DOHH2 (cell line): ENCODE results near the gene WNT10A.

ENCODE experiments used
- H3F3A ChIP-seq: fragments of 200-600 bp; sonication (generic), shearing (Covaris generic); 2 replicates; pipeline ENCODE4 v1.6.0; 2016; ENCODE audit warnings: antibody characterized with exemption, mild to moderate bottlenecking; ENCODE audit not compliant: control insufficient read depth, insufficient read depth
- H3K27ac ChIP-seq: fragments of 200-600 bp; sonication (generic); 2 replicates; pipeline ENCODE4 v1.5.1; 2014; ENCODE audit warnings: low read depth, mild to moderate bottlenecking, low read length, moderate library complexity
- H3K27me3 ChIP-seq: fragments of 200-600 bp; sonication (generic); 2 replicates; pipeline ENCODE4 v1.6.1; 2014; ENCODE audit warnings: mild to moderate bottlenecking, low read length, mixed read lengths; ENCODE audit not compliant: control insufficient read depth
- H3K36me3 ChIP-seq: fragments of 200-600 bp; sonication (generic); 2 replicates; pipeline ENCODE4 v1.6.1; 2014; ENCODE audit warnings: mild to moderate bottlenecking, low read length, moderate library complexity, mixed read lengths; ENCODE audit not compliant: control insufficient read depth
- H3K4me1 ChIP-seq: fragments of 200-600 bp; sonication (generic); 2 replicates; pipeline ENCODE4 v1.6.1; 2014; ENCODE audit warnings: mild to moderate bottlenecking, low read length, mixed read lengths; ENCODE audit not compliant: control insufficient read depth
- H3K4me2 ChIP-seq: fragments of 200-600 bp; sonication (generic); 2 replicates; pipeline ENCODE4 v1.6.0; 2014; ENCODE audit warnings: mild to moderate bottlenecking, low read length, moderate library complexity
- H3K4me3 ChIP-seq: fragments of 200-600 bp; sonication (generic); 2 replicates; pipeline ENCODE4 v1.5.1; 2014; ENCODE audit warnings: mild to moderate bottlenecking, low read length, mixed read lengths
- H3K79me2 ChIP-seq: fragments of 200-600 bp; sonication (generic); 2 replicates; pipeline ENCODE4 v1.6.1; 2014; ENCODE audit warnings: mild to moderate bottlenecking, low read length, mixed read lengths; ENCODE audit not compliant: control insufficient read depth
- H3K9me2 ChIP-seq: fragments of 200-600 bp; sonication (generic); replicated peaks from 2 replicates; pipeline ENCODE4 v1.6.1; 2014; ENCODE audit warnings: mild to moderate bottlenecking, low read length, mixed read lengths; ENCODE audit not compliant: control insufficient read depth
- H3K9me3 ChIP-seq: fragments of 200-600 bp; sonication (generic); 2 replicates; pipeline ENCODE4 v1.6.1; 2014; ENCODE audit warnings: antibody characterized with exemption, low read length, mixed read lengths; ENCODE audit not compliant: control insufficient read depth, insufficient read depth
- H4K20me1 ChIP-seq: fragments of 200-600 bp; sonication (generic); 2 replicates; pipeline ENCODE4 v1.6.0; 2014; ENCODE audit warnings: low read depth, mild to moderate bottlenecking, antibody characterized with exemption, low read length, moderate library complexity; ENCODE audit not compliant: control insufficient read depth, insufficient read depth
- EZH2phosphoT487 ChIP-seq: fragments of 200-600 bp; sonication (generic); IDR thresholded peaks from 2 replicates; pipeline ENCODE4 v1.6.1; 2017; ENCODE audit warnings: borderline replicate concordance, mild to moderate bottlenecking, antibody characterized with exemption, low read length, moderate library complexity, mixed read lengths
- TF ChIP-seq, protein P1 (sequence below): fragments of 200-600 bp; sonication (generic); IDR thresholded peaks from one replicate; pipeline ENCODE4 v1.5.1; 2014; ENCODE audit warnings: antibody characterized with exemption, mild to moderate bottlenecking, low read depth, low read length; ENCODE audit not compliant: poor library complexity, severe bottlenecking

Gene WNT10A

DNA sequence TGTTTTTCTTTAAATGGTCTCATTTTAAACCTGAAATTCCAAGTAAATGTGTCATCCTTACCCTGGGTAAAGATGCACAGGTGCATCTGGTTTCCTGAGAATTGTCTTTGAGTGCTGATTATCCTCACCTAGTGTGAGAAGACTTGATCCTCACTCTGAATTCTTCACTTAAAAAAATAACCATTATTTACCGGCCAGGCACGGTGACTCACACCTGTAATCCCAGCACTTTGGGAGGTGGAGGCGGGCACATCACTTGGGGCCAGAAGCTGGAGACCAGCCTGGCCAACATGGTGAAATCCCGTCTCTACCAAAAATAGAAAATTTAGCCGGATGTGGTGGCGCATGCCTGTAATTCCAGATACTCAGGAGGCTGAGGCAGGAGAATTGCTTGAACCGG is 30.9 kb upstream of the WNT10A start:
- Histone ChIP-seq H3K9me2 (no peaks in the 10 kb centered on the region), H3K4me3 (no peak overlapping the region), H4K20me1 (no peaks in the 10 kb centered on the region), H3F3A (0 out of 2 replicates have a peak, but pooled peaks cover 4% of the 10 kb centered on the region), H3K27me3 (peaks cover 16% of the 10 kb centered on the region), H3K4me2 (no peak overlapping the region), H3K36me3 (no peaks in the 10 kb centered on the region), H3K4me1 (no peaks in the 10 kb centered on the region), H3K9me3 (no peaks in the 10 kb centered on the region), H3K27ac (no peak overlapping the region), H3K79me2 (no peaks in the 10 kb centered on the region)
- TF ChIP-seq, protein P1, sequence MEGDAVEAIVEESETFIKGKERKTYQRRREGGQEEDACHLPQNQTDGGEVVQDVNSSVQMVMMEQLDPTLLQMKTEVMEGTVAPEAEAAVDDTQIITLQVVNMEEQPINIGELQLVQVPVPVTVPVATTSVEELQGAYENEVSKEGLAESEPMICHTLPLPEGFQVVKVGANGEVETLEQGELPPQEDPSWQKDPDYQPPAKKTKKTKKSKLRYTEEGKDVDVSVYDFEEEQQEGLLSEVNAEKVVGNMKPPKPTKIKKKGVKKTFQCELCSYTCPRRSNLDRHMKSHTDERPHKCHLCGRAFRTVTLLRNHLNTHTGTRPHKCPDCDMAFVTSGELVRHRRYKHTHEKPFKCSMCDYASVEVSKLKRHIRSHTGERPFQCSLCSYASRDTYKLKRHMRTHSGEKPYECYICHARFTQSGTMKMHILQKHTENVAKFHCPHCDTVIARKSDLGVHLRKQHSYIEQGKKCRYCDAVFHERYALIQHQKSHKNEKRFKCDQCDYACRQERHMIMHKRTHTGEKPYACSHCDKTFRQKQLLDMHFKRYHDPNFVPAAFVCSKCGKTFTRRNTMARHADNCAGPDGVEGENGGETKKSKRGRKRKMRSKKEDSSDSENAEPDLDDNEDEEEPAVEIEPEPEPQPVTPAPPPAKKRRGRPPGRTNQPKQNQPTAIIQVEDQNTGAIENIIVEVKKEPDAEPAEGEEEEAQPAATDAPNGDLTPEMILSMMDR = no peak
- TF ChIP-seq EZH2phosphoT487 = no peak

DNA sequence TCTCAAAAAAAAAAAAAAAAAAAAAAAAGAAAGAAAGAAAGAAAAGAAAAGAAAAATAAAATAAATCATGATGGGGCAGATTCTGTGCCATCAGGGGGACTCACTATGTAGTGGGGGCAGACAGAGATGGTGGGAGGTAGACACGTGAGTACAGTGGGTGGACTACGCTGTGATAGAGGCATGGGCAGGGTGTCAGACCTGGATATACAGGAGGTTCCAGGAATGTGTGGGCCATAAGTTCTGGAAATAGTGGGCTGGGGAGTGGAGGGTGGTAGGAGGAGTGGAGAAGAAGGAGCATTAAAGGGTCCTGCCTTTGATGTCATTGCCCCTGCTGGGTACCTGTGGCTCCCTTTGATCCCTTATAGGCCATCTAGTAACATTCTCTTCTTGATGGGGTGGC is 29.9 kb upstream of the WNT10A start:
- Histone ChIP-seq H3K9me2 (no peaks in the 10 kb centered on the region), H3K27me3 (peaks cover 24% of the 10 kb centered on the region), H3K27ac (no peak overlapping the region), H3K79me2 (no peaks in the 10 kb centered on the region), H3K4me1 (no peaks in the 10 kb centered on the region), H3F3A (no peaks in the 10 kb centered on the region), H4K20me1 (no peaks in the 10 kb centered on the region), H3K36me3 (no peaks in the 10 kb centered on the region), H3K4me2 (no peak overlapping the region), H3K4me3 (no peak overlapping the region), H3K9me3 (no peaks in the 10 kb centered on the region)
- TF ChIP-seq, protein P1 = no peak
- no peak for TF ChIP-seq EZH2phosphoT487

DNA sequence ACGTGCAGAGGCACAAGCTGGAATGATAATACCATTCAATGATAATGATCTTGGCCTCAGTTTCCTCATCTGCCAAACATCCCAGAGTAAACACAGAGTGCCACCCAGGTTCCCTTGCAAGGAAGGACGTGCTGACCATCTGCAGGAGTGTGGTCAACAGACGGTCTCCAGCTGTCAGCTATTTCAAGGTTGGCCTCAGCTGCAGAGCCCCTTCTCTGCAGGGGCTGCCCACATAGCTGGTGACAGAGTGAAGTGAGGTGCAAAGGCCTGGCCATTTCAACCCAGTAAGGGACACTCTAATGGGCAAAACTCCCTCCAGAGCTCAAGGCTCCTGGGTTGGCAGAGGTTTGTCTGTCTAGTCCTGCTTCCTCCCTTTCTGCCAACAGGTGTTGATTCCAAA is 29.4 kb upstream of the WNT10A start:
- Histone ChIP-seq H3K79me2 (no peaks in the 10 kb centered on the region), H3K36me3 (no peaks in the 10 kb centered on the region), H3K9me3 (no peaks in the 10 kb centered on the region), H3K4me1 (peaks cover 1% of the 10 kb centered on the region; the same call in 1 of the 2 replicates), H3K27ac (no peak overlapping the region), H3K9me2 (no peaks in the 10 kb centered on the region), H4K20me1 (no peaks in the 10 kb centered on the region), H3K4me3 (no peak overlapping the region), H3F3A (no peaks in the 10 kb centered on the region), H3K4me2 (no peak overlapping the region), H3K27me3 (peaks cover 29% of the 10 kb centered on the region)
- TF ChIP-seq, protein P1 = no peak
- TF ChIP-seq EZH2phosphoT487 = no peak
